Measurements from ENCODE around the gene CPNE7. TPM values are rescaled to one million over a fixed set of nuclear protein-coding genes. Genes with fewer than 3 reads are reported as not detected.

The CPNE7 gene
- total RNA-seq, 1 donor from 2014 or later, result 1.1 TPM

DNA sequence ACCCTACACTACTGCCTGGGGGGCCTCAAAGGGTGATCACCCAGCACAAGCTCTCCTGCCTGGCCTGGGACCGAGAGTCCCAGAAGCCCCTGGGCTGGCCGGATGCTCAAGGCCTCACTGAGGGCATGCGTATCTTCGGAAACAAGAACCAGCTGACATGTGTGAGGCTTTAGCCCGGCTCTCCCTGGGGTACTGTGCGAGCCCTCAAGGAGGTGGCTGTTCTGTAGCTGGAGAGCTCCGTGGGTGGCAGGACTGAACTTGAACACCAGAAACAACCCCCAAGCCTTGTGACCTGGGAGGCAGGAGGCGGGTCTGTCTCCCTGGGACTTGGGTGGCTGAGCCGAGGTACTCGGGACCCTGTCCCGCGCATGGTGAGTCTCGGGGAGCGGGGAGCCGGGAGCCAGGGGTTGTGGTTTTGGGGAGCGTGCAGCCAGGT, 44.9 kb downstream of the CPNE7 start:
- no peak for TF ChIP-seq CTCF (IDR thresholded peaks at IDR 0.05; ENCODE audit: insufficient read depth, low read length, severe bottlenecking)
- H3K36me3 ChIP-seq (ENCODE audit: control insufficient read depth, insufficient read depth, low read length), result no peaks in the 10 kb centered on the region
- peaks cover 17% of the 10 kb centered on the region for H3K27me3 ChIP-seq (ENCODE audit: control insufficient read depth, insufficient read depth, low read length)
- no peak overlapping the region for H3K4me3 ChIP-seq (ENCODE audit: low read depth, low read length)
- DNase-seq (ENCODE audit: low read depth) (no peak), FAIRE-seq (no peak)

- no peak overlapping the region for H3K4me3 ChIP-seq (ENCODE audit: low read depth, low read length)
- no peak for TF ChIP-seq CTCF (IDR thresholded peaks at IDR 0.05; ENCODE audit: insufficient read depth, low read length, severe bottlenecking)
- peaks cover 17% of the 10 kb centered on the region for H3K27me3 ChIP-seq (ENCODE audit: control insufficient read depth, insufficient read depth, low read length)
- no peaks in the 10 kb centered on the region for H3K36me3 ChIP-seq (ENCODE audit: control insufficient read depth, insufficient read depth, low read length)
- DNase-seq (ENCODE audit: low read depth) (no peak), FAIRE-seq (no peak)
Measured at GRCh38 chr16:89621136-89621697, 45.7 kb downstream of the CPNE7 start.

DNA sequence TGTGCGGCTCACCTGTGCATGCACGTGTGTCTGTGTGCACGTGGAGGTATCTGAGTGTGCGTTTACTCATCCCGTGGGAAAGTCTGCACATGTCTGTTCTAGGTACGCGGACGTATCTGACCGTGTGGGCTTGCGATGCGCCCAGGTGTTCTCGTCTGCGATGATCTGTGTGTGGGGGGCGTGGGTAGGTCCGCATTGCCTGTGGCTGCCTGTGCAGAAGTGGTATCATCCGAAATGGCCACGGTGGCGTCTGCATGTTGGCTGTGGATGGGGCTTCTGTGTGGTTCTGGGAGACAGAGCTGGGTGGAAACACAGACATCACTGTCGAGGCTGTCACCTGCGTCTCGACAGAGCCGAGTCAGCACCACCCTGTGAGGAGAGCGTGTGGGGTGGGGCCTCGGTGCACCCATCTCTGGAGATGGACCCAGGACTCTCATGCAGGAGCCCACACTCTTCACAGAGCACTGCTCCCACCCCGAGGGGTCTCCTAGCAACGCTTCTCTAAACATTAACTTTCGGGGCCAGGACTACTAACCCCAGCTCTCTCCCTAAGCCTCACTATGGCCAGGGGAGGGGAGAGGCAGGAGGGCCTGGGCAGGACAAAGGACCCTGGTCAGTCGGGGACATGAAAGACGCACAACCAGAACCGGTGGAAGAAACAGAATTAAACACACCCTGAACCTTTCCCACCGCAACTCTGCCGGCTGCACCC, 46.3 kb downstream of the CPNE7 start:
- H3K4me3 ChIP-seq (ENCODE audit: low read depth, low read length), result no peak overlapping the region
- FAIRE-seq, result no peak
- TF ChIP-seq CTCF (IDR thresholded peaks at IDR 0.05; ENCODE audit: insufficient read depth, low read length, severe bottlenecking), result no peak
- H3K27me3 ChIP-seq (ENCODE audit: control insufficient read depth, insufficient read depth, low read length), result peaks cover 17% of the 10 kb centered on the region
- H3K36me3 ChIP-seq (ENCODE audit: control insufficient read depth, insufficient read depth, low read length), result no peaks in the 10 kb centered on the region
- DNase-seq (ENCODE audit: low read depth), result no peak

- Histone ChIP-seq H3K4me3 (ENCODE audit: low read depth, low read length) (no peak overlapping the region), H3K36me3 (ENCODE audit: control insufficient read depth, insufficient read depth, low read length) (no peaks in the 10 kb centered on the region), H3K27me3 (ENCODE audit: control insufficient read depth, insufficient read depth, low read length) (peaks cover 17% of the 10 kb centered on the region)
- DNase-seq (ENCODE audit: low read depth), result no peak
- FAIRE-seq, result no peak
- no peak for TF ChIP-seq CTCF (IDR thresholded peaks at IDR 0.05; ENCODE audit: insufficient read depth, low read length, severe bottlenecking)
Measured at GRCh38 chr16:89623511-89624261, 48.1 kb downstream of the CPNE7 start.

DNA sequence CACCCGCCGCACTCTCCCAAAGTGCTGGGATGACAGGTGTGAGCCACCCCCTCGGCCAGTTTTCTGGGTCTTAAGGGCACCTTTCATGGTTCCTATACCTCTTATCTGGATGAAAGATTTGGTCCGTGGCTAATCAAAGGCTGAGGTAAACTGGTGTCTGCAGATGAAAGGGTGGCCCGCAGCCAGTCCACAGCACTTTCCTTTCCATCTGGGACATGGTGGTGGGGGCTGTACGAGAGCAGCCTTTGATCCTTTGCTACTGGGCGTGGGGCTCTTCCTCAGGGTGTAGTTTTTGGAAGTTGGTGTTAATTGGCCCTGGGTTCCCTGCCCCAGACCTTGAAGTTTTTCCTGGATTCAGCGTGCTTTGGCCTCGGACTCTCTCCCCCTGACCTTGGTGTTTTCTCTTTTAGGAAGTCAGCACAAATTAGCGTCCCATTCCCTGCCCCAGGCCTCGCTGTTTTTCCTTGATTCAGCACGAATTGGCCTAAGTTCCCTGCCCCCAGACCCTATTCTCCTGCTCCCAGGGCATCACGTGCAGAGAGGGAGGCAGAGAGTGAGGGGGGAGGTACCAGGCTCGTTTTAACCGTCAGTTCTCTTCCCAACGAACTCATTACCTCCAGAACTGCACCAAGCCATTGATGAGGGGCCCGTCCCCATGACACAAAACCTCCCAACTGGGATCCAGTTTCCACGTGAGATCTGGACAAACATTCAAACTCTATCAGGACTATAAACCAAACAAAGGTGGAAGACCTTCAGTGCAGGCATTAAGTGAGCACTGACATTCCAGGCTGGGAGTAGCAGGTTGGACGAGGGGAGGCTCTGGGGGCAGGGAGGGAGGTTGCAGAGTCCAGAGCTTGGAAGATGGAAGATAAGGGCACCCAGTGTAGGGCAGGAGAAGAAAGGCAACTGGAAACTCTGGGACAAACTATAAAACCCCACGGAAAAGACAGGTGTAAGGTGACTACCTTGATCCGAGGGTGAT, 49.5 kb downstream of the CPNE7 start:
- DNase-seq (ENCODE audit: low read depth) (no peak), FAIRE-seq (no peak)
- Histone ChIP-seq H3K36me3 (ENCODE audit: control insufficient read depth, insufficient read depth, low read length) (no peaks in the 10 kb centered on the region), H3K27me3 (ENCODE audit: control insufficient read depth, insufficient read depth, low read length) (peaks cover 17% of the 10 kb centered on the region), H3K4me3 (ENCODE audit: low read depth, low read length) (no peak overlapping the region)
- TF ChIP-seq CTCF (IDR thresholded peaks at IDR 0.05; ENCODE audit: insufficient read depth, low read length, severe bottlenecking), result no peak

All from bronchial epithelial cell (primary cell).